HG02884 (cell line): Measurements from ENCODE around the gene CRIP2.

ENCODE experiments used
- ATAC-seq: cut with Tn5 transposase; IDR thresholded peaks from one replicate; pipeline ENCODE4 v1.9.1; 2021; ENCODE audit warnings: mild to moderate bottlenecking, moderate library complexity; ENCODE audit not compliant: unreplicated experiment

Gene CRIP2

DNA sequence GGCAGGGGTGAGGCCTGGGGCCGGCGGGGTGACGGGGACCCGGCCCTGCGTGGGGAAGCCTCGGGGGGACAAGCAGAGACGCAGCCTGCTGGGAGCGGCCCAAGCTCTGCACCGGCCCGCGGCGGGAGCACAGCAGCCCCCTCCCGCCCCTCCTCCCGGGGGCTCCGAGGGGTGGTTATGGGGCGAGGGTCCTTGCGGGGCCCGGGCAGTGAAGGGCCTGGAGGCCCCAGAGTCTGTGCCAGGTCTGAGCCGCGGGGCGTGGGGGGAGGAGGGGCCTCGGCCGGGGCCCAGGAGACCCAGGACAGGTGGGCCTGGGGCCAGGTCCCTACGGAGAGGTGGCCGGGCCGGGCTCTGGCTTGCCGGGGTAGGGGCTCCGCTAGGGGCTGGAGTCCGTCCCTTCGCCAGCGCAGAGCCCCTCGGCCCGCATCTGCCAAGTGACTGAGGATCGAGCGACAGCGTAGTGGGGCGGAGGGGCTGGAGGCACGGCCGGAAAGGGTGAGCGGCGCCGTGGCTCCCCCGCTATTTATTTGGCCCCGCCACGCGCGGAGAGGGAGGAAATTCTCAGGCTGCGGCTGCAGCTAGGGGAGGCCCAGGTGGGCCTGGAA is 52.3 kb downstream of the CRIP2 start:
- no peak for ATAC-seq

DNA sequence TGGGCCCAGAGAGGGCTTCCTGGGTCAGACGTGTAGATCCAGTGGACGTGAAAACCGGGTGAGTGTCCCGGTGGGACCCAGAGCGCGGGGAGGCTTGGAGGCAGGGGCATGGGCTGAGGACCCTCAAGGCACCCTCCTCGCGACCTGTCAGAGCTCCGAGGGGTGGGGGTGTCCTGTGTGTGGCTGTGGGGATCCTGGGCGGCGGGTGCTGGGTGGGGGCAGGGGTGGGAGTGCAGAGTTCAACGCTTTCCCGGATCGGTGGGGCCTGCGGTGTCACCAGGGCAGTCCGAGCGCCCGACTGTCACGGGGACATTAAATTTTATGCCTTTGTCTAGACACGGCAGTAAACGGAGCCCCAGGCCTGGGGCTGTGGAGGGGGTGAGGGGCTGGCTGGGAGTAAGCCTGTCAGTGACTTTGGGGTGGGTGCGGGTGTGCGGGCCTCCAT is 52.8 kb downstream of the CRIP2 start:
- no peak for ATAC-seq

DNA sequence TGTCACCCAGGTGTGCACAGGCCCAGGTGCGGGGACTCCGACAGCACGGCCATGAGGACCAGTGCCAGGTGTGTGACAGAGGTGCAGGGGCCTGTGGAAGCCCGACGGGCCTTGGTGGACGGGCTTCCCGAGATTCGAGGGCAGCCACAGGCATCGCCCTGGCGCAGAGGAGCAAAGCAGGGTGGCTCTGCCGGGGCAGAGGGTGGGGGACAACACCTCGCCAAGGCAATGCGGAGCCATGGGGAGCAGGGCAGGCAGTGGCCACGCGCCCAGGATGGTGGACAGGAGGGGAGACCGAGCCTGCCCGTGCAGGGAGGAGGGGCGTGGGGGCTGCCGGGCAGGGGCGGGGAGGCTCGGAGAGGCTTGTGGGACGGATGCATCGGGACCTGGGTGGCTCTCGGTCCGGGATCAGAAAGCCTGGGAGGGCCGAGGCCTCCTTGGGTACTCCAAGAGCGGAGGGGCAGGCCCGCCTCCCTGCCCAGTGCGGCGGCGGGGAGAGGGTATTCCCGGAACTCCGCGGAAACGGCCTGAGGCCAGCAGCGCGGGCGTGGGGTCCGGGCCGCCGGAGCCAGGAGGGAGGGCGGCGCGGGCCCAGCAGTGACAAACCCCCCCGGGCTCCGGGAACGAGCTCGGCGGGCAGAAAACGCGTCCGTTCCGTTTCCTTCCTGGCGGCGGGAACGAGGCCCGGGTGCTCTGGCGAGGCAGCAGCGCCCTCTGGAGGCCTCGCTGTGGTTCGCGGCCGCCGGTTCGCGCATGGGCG is 53.4 kb downstream of the CRIP2 start:
- no peak for ATAC-seq

DNA sequence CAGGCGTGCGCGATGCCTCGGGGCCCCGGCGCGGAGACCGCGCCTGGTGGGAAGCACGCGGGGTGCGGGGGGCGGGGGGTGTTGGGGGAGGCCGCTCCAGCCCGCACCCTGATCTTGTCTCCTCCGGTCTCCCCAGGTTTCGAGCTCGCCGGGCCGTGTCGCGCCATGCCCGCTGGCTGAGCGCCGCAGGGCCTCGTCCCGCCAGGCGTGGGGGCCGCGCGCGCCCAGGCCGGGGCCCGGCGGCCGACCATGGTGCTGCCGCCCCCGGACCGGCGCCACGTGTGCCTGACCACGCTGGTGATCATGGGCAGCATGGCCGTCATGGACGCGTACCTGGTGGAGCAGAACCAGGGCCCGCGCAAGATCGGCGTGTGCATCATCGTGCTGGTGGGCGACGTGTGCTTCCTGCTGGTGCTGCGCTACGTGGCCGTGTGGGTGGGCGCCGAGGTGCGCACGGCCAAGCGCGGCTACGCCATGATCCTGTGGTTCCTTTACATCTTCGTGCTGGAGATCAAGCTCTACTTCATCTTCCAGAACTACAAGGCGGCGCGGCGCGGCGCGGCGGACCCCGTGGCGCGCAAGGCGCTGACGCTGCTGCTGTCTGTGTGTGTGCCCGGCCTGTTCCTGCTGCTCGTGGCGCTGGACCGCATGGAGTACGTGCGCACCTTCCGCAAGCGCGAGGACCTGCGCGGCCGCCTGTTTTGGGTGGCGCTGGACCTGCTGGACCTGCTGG is 54.1 kb downstream of the CRIP2 start:
- no peak for ATAC-seq

DNA sequence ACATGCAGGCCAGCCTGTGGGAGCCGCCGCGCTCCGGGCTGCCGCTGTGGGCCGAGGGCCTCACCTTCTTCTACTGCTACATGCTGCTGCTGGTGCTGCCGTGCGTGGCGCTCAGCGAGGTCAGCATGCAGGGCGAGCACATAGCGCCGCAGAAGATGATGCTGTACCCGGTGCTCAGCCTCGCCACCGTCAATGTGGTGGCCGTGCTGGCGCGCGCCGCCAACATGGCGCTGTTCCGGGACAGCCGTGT is 54.6 kb downstream of the CRIP2 start:
- ATAC-seq: no peak
